Stomach (tissue), 9 donors: Measurements from ENCODE around the gene SLC25A13. TPM values are rescaled to one million over a fixed set of nuclear protein-coding genes. Genes with fewer than 3 reads are reported as not detected.

Experiments
- DNase-seq, 2 donors: peaks; one replicate each; pipeline versions ENCODE4 v3.0.0 to v3.0.0-alpha.2; 2013 to 2019
- H3K27ac ChIP-seq, 5 donors: fragments of 200-600 bp in 4 of 5; sonication (generic) in 4 of 5; one replicate each; pipeline ENCODE4 v1.5.1; 2013 to 2019; ENCODE audit warnings: mild to moderate bottlenecking in 1 of 5, moderate library complexity in 1 of 5
- H3K27me3 ChIP-seq, 3 donors: fragments of 200-600 bp; sonication (generic); one replicate each; pipeline ENCODE4 v1.5.1; 2017 to 2019; ENCODE audit warnings: mixed run types in 1 of 3
- H3K36me3 ChIP-seq, 4 donors: fragments of 200-600 bp; sonication (generic); 1 replicate in 3 of 4; 2 replicates in 1 of 4; pipeline ENCODE4 v1.5.1; 2016 to 2019
- H3K4me1 ChIP-seq, 4 donors: fragments of 200-600 bp; sonication (generic); one replicate each; pipeline ENCODE4 v1.5.1; 2016 to 2019
- H3K4me3 ChIP-seq, 4 donors: fragments of 200-600 bp; sonication (generic) in 3 of 4; one replicate each; pipeline ENCODE4 v1.5.1; 2016 to 2019; ENCODE audit warnings: mild to moderate bottlenecking in 1 of 4
- H3K9me3 ChIP-seq, 4 donors: fragments of 200-600 bp; sonication (generic); one replicate each; pipeline ENCODE4 v1.5.1; 2016 to 2019
- EP300 ChIP-seq: sonication (generic); formaldehyde crosslinking; IDR thresholded peaks from one replicate; pipeline ENCODE4 v1.6.1; 2017; ENCODE audit warnings: antibody characterized with exemption
- POLR2A ChIP-seq, 4 donors: fragments of 450-650 bp; IDR thresholded peaks; one replicate each; pipeline ENCODE4 v1.6.1; 2016; ENCODE audit warnings: antibody characterized with exemption in 4 of 4, control low read depth in 2 of 4, mild to moderate bottlenecking in 1 of 4, moderate library complexity in 1 of 4
- POLR2AphosphoS5 ChIP-seq, 3 donors: sonication (generic); formaldehyde crosslinking; IDR thresholded peaks; one replicate each; pipeline ENCODE4 v1.6.1; 2016; ENCODE audit warnings: antibody characterized with exemption in 3 of 3
- WGBS, 5 donors: extraction: QIAGEN DNeasy Blood & Tissue Kit in 3 of 5; methylation state at CpG; one replicate each; pipeline versions ENCODE4 v1.1.5 to v1.1.7; 2013 to 2018; 5-methylcytosine and 5-hydroxymethylcytosine counted together
- intact Hi-C: fragments of 100-400 bp; cut with DNase I; formaldehyde crosslinking; loops from one replicate; pipeline ENCODE4 v1.15.1; 2023; ENCODE audit warnings: low total_unique reads
- polyA plus RNA-seq, 3 donors: library from polyadenylated mRNA; stranded (reverse); fragments of 200-250 nt; gene quantifications; one replicate each; pipeline ENCODE4 v1.2.3, GENCODE V29; 2013
- total RNA-seq, 5 donors: library from RNA; depleted of rRNA; stranded (reverse); fragments of >200 nt; gene quantifications; one replicate each; pipeline versions ENCODE4 v1.1.0 to v1.2.3, GENCODE V29; 2014 to 2016
- TF ChIP-seq, protein P1 (sequence below), 7 experiments: fragments of 450-650 bp in 4 of 7; fragments of 200-600 bp in 3 of 7; sonication (generic) in 3 of 7; IDR thresholded peaks; one replicate each; pipeline ENCODE4 v1.5.1; 2016 to 2019; ENCODE audit warnings: antibody characterized with exemption in 7 of 7, control low read depth in 2 of 7, mild to moderate bottlenecking in 1 of 7
- donor health status: healthy with polysubstance abuse.
- donor health status: Bipolar disorder and iron deficiency.
- donor health status: healthy.

Gene SLC25A13
- total and polyA plus RNA-seq, 8 donors = 4.1 to 72.0 (median 12.0) TPM

DNA sequence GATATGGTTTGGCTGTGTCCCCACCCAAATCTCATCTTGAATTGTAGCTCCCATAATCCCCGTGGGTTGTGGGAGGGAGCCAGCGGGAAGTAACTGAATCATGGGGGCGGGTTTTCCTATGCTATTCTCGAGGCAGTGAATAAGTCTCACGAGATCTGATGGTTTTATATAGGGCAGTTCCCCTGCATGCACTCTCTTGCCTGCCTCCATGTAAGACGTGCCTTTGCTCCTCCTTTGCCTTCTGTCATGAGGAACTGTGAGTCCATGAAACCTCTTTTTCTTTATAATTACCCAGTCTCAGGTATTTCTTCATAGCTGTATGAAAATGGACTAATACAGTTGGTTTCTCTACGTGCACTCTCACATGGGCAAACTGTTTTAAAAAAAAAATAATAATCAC, 207.7 kb downstream of the SLC25A13 start:
- peaks cover 0 to 4% (median 0%) of the 10 kb centered on the region in 4 donors for H3K36me3 ChIP-seq
- peaks cover 0 to 3% (median 1%) of the 10 kb centered on the region in 4 donors for H3K9me3 ChIP-seq
- no peaks in the 10 kb centered on the region for H3K4me1 ChIP-seq
- intact Hi-C loops = no loop called here
- H3K27ac ChIP-seq = no peak overlapping the region
- H3K27me3 ChIP-seq = no peaks in the 10 kb centered on the region
- WGBS, 5 donors = 92 to 96% (median 93%) methylated on average over 7 of the region's 7 CpGs
- DNase-seq = no peak
- no peak overlapping the region for H3K4me3 ChIP-seq
- TF ChIP-seq, protein P1, sequence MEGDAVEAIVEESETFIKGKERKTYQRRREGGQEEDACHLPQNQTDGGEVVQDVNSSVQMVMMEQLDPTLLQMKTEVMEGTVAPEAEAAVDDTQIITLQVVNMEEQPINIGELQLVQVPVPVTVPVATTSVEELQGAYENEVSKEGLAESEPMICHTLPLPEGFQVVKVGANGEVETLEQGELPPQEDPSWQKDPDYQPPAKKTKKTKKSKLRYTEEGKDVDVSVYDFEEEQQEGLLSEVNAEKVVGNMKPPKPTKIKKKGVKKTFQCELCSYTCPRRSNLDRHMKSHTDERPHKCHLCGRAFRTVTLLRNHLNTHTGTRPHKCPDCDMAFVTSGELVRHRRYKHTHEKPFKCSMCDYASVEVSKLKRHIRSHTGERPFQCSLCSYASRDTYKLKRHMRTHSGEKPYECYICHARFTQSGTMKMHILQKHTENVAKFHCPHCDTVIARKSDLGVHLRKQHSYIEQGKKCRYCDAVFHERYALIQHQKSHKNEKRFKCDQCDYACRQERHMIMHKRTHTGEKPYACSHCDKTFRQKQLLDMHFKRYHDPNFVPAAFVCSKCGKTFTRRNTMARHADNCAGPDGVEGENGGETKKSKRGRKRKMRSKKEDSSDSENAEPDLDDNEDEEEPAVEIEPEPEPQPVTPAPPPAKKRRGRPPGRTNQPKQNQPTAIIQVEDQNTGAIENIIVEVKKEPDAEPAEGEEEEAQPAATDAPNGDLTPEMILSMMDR (IDR thresholded peaks at IDR 0.05) = no peak
- TF ChIP-seq POLR2A (IDR thresholded peaks at IDR 0.05) (no peak), EP300 (no peak), POLR2AphosphoS5 (IDR thresholded peaks at IDR 0.05) (no peak)

DNA sequence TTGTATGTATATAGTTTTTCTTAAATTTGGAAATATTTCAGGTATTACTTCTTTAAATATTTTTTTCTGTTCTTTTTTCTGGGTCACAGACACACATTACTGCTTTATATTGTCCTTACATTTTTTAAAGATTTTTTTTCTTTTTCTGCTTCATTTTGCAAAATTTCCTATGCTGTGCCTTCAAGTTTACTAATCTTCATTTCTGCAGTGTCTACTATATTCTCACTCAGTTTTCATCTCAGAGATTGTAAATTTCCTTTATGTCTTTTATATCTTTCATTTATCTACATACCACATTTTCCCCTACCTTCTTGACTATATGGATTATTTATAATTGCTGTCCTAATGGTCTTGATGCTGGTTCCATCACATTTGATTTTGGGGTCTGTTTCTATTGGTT, 210.5 kb downstream of the SLC25A13 start:
- Histone ChIP-seq H3K36me3 (peaks cover 0 to 4% (median 0%) of the 10 kb centered on the region in 4 donors), H3K27ac (no peak overlapping the region), H3K4me1 (no peaks in the 10 kb centered on the region), H3K27me3 (no peaks in the 10 kb centered on the region), H3K4me3 (no peak overlapping the region), H3K9me3 (peaks cover 0 to 3% (median 1%) of the 10 kb centered on the region in 4 donors)
- DNase-seq = no peak
- TF ChIP-seq, protein P1 (IDR thresholded peaks at IDR 0.05) = no peak
- TF ChIP-seq EP300 (no peak), POLR2A (IDR thresholded peaks at IDR 0.05) (no peak), POLR2AphosphoS5 (IDR thresholded peaks at IDR 0.05) (no peak)
- intact Hi-C loops = no loop called here

DNA sequence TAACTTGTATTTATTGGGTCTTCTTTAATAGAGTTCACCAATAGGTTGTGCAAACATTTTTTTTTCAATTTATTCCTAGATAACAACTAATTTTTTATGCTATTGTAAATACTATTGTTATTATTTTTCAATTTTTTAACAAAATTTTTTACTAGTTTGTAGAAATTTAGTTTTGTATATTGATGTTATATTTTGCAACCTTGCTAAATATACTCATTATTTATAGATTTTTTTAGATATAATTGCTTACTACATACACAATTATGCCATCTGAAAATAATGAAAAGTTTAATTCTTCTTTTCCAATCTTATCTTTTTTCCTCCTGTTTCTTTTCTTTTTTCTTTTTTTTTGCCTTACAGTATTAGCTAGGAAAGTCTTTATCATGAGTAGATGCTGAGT, 216.9 kb downstream of the SLC25A13 start:
- no peak for TF ChIP-seq POLR2AphosphoS5 (IDR thresholded peaks at IDR 0.05)
- no peak for DNase-seq
- Histone ChIP-seq H3K4me1 (no peaks in the 10 kb centered on the region), H3K27me3 (no peaks in the 10 kb centered on the region), H3K27ac (no peak overlapping the region), H3K4me3 (no peak overlapping the region), H3K9me3 (peaks cover 0 to 2% (median 0%) of the 10 kb centered on the region in 4 donors), H3K36me3 (peaks cover 0 to 3% (median 0%) of the 10 kb centered on the region in 4 donors)
- intact Hi-C loops = no loop called here

DNA sequence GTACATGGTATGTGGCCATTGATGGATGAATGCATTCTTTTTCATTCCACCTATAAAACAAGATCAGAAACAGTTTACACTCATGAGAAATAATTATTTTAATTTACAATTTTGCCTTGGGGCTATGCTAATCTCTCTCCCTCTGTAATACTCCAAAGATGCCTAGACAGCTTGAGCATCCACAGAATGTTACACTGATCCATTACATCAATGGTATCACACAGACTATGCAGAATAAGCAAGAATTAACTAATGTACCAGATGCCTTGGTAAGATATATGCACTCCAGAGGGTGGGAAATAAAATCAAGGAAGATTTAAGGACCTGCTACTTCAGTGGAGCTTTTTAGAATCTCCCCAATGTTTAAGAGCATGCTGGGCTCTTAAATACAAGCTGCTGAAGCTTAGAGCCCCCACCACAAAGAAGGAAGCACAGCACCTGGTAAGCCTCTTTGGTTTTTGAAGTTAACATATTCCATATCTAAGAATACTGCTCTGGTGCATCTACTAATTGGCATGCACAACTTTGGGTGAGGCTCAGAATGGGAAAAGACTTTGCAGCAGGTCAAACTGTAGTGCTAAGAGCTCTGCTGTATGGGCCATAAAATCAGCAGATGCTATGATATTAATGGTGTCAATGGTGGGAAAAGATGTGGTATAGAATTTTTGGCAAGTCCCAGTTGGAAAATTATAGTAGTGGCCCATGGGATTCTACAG, 219.6 kb downstream of the SLC25A13 start:
- TF ChIP-seq POLR2A (IDR thresholded peaks at IDR 0.05) (no peak), POLR2AphosphoS5 (IDR thresholded peaks at IDR 0.05) (no peak), EP300 (no peak)
- TF ChIP-seq, protein P1 (IDR thresholded peaks at IDR 0.05) = no peak
- no peaks in the 10 kb centered on the region for H3K36me3 ChIP-seq
- no peak overlapping the region for H3K4me3 ChIP-seq
- H3K4me1 ChIP-seq = no peaks in the 10 kb centered on the region
- H3K27ac ChIP-seq = no peak overlapping the region
- intact Hi-C loops = no loop called here
- no peaks in the 10 kb centered on the region for H3K27me3 ChIP-seq
- peaks cover 0 to 7% (median 3%) of the 10 kb centered on the region in 4 donors for H3K9me3 ChIP-seq
- DNase-seq = no peak

DNA sequence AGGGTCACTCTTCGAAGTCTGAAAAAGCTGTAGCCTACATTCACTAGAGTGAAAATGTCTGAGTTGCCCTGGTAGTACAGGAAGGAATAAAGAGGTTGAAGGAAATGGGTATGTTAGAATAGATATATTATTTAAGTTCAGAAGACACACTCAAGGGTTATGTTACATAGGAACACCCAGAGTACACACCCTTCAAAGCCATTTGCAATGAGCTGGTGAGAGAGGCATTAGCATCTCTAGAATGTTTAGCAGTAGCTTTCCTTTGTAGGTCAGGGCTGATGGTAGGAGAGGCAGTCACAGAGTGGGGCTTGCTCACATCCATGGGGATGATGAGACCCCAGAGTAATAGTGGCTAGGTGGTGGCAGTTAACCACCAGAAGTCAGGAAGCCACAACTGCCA, 221.2 kb downstream of the SLC25A13 start:
- TF ChIP-seq, protein P1 (IDR thresholded peaks at IDR 0.05) = no peak
- H3K27ac ChIP-seq = no peak overlapping the region
- H3K9me3 ChIP-seq = peaks cover 0 to 7% (median 3%) of the 10 kb centered on the region in 4 donors
- no peaks in the 10 kb centered on the region for H3K36me3 ChIP-seq
- H3K4me1 ChIP-seq = no peaks in the 10 kb centered on the region
- 23 to 36% (median 28%) methylated on average over 1 of the region's 1 CpG for WGBS, 5 donors
- H3K4me3 ChIP-seq = no peak overlapping the region
- H3K27me3 ChIP-seq = no peaks in the 10 kb centered on the region
- intact Hi-C loops = no loop called here
- no peak for DNase-seq
